HEK293 (cell line): Measurements from ENCODE around the gene TNFAIP1.

Experiments used
- HOXC10 ChIP-seq: sonication (generic); formaldehyde crosslinking; IDR thresholded peaks from 2 replicates; pipeline ENCODE4 v1.8.1; 2023; ENCODE audit warnings: mild to moderate bottlenecking, missing genetic modification reagents
- REPIN1 ChIP-seq: fragments of 450-650 bp; formaldehyde crosslinking; IDR thresholded peaks from 2 replicates; pipeline ENCODE4 v1.5.1; 2017; ENCODE audit warnings: missing biosample characterization, missing genetic modification characterization, low read depth
- ZBTB21 ChIP-seq: fragments of 450-650 bp; formaldehyde crosslinking; IDR thresholded peaks from 2 replicates; pipeline ENCODE4 v1.5.1; 2017; ENCODE audit warnings: missing biosample characterization, missing genetic modification characterization
- ZFP41 ChIP-seq: fragments of 450-650 bp; formaldehyde crosslinking; IDR thresholded peaks from 2 replicates; pipeline ENCODE4 v1.5.1; 2016; ENCODE audit warnings: missing biosample characterization, missing genetic modification characterization, borderline replicate concordance
- ZNF146 ChIP-seq: fragments of 450-650 bp; formaldehyde crosslinking; IDR thresholded peaks from 2 replicates; pipeline ENCODE4 v1.5.1; 2016; ENCODE audit warnings: missing biosample characterization, missing genetic modification characterization
- TF ChIP-seq, protein P1 (sequence below): fragments of 450-650 bp; formaldehyde crosslinking; IDR thresholded peaks from 2 replicates; pipeline ENCODE4 v1.5.1; 2016; ENCODE audit warnings: missing biosample characterization, missing genetic modification characterization
- TF ChIP-seq, protein P2 (sequence below): sonication (generic); formaldehyde crosslinking; IDR thresholded peaks from 2 replicates; pipeline ENCODE4 v1.8.1; 2022; ENCODE audit warnings: mild to moderate bottlenecking, moderate library complexity, missing genetic modification reagents
- TF ChIP-seq, protein P3 (sequence below): fragments of 450-650 bp; formaldehyde crosslinking; IDR thresholded peaks from 2 replicates; pipeline ENCODE4 v1.5.1; 2016; ENCODE audit warnings: missing biosample characterization, missing genetic modification characterization
- TF ChIP-seq, protein P4 (sequence below): fragments of 450-650 bp; formaldehyde crosslinking; IDR thresholded peaks from 2 replicates; pipeline ENCODE4 v1.5.1; 2016; ENCODE audit warnings: missing biosample characterization, missing genetic modification characterization

DNA sequence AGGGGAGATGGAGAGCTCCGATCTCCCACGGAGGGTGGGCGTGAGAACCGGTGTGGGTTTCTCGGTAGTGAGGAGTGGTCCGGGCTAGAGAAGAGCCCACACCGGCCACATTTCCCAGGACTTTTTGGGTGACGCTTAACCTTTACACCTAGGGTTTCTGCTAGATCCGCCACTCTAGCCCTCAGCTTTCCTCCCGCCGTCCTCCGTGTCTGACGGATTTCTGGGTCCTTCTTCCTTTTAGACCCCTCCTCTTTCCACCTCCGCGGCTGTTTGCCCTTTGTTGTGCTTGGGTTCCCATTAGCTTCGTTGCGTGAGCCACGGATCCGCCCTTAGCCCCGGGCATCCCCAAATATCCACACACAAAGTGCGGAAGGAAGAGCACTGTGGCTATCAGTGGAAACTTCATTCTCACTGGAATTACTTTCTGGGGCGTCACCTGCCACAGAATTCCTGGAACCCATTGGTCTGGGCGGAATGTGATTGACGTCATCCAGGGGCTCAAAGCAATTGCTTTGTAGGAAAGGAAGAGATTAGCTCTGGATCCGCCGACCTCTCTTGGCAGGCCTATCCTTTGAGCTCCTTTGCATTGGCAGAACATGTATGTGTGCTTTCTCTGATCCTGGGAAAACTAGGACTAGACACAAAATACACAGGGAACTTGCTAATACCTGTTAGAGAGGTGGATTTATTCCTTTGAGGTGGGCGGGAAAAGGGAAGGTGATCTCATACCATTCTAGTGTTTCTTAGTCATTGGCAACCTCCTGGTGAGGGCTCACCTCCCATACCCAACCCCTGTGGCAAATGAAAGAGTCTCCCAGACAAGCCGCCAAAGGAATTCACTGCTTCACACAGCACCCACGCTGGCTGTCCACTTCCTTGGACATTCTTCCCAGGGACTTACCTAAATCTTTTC lies 654 bp downstream of the TNFAIP1 start:
- TF ChIP-seq, protein P1, sequence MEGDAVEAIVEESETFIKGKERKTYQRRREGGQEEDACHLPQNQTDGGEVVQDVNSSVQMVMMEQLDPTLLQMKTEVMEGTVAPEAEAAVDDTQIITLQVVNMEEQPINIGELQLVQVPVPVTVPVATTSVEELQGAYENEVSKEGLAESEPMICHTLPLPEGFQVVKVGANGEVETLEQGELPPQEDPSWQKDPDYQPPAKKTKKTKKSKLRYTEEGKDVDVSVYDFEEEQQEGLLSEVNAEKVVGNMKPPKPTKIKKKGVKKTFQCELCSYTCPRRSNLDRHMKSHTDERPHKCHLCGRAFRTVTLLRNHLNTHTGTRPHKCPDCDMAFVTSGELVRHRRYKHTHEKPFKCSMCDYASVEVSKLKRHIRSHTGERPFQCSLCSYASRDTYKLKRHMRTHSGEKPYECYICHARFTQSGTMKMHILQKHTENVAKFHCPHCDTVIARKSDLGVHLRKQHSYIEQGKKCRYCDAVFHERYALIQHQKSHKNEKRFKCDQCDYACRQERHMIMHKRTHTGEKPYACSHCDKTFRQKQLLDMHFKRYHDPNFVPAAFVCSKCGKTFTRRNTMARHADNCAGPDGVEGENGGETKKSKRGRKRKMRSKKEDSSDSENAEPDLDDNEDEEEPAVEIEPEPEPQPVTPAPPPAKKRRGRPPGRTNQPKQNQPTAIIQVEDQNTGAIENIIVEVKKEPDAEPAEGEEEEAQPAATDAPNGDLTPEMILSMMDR (tag by site-specific recombination), result peak; percentile 28; the same call in 1 of the 2 replicates
- TF ChIP-seq, protein P2, sequence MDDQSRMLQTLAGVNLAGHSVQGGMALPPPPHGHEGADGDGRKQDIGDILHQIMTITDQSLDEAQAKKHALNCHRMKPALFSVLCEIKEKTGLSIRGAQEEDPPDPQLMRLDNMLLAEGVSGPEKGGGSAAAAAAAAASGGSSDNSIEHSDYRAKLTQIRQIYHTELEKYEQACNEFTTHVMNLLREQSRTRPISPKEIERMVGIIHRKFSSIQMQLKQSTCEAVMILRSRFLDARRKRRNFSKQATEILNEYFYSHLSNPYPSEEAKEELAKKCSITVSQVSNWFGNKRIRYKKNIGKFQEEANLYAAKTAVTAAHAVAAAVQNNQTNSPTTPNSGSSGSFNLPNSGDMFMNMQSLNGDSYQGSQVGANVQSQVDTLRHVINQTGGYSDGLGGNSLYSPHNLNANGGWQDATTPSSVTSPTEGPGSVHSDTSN (CRISPR knock-in tag), result no peak
- TF ChIP-seq, protein P3, sequence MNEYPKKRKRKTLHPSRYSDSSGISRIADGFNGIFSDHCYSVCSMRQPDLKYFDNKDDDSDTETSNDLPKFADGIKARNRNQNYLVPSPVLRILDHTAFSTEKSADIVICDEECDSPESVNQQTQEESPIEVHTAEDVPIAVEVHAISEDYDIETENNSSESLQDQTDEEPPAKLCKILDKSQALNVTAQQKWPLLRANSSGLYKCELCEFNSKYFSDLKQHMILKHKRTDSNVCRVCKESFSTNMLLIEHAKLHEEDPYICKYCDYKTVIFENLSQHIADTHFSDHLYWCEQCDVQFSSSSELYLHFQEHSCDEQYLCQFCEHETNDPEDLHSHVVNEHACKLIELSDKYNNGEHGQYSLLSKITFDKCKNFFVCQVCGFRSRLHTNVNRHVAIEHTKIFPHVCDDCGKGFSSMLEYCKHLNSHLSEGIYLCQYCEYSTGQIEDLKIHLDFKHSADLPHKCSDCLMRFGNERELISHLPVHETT (tag by site-specific recombination), result 0 out of 2 replicates have a peak, but pooled peaks have one; percentile 13
- 0 out of 2 replicates have a peak, but pooled peaks have one; percentile 50 for TF ChIP-seq ZNF146 (tag by site-specific recombination)
- TF ChIP-seq HOXC10 (CRISPR knock-in tag), result no peak
- TF ChIP-seq REPIN1 (tag by site-specific recombination), result no peak
- TF ChIP-seq, protein P4, sequence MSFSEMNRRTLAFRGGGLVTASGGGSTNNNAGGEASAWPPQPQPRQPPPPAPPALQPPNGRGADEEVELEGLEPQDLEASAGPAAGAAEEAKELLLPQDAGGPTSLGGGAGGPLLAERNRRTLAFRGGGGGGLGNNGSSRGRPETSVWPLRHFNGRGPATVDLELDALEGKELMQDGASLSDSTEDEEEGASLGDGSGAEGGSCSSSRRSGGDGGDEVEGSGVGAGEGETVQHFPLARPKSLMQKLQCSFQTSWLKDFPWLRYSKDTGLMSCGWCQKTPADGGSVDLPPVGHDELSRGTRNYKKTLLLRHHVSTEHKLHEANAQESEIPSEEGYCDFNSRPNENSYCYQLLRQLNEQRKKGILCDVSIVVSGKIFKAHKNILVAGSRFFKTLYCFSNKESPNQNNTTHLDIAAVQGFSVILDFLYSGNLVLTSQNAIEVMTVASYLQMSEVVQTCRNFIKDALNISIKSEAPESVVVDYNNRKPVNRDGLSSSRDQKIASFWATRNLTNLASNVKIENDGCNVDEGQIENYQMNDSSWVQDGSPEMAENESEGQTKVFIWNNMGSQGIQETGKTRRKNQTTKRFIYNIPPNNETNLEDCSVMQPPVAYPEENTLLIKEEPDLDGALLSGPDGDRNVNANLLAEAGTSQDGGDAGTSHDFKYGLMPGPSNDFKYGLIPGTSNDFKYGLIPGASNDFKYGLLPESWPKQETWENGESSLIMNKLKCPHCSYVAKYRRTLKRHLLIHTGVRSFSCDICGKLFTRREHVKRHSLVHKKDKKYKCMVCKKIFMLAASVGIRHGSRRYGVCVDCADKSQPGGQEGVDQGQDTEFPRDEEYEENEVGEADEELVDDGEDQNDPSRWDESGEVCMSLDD, result no peak; the same call in 1 of the 2 replicates
- no peak for TF ChIP-seq ZFP41
- TF ChIP-seq ZBTB21 (tag by site-specific recombination), result peak; percentile 91
